Stimulated activated CD8-positive, alpha-beta memory T cell treated with anti-CD3 and anti-CD28 coated beads, Interleukin-15, amount 100 ng/mL, for 4 hours (primary cell): ENCODE data around the gene CRACDL.

Source experiments
- DNase-seq, 2 donors: peaks; one replicate each; pipeline ENCODE4 v3.0.0-alpha.2; 2020; ENCODE audit warnings: low read depth in 2 of 2

The CRACDL gene

GRCh38 chr2:98751748-98752147, 184.3 kb downstream of the CRACDL start:
- DNase-seq: no peak

DNA sequence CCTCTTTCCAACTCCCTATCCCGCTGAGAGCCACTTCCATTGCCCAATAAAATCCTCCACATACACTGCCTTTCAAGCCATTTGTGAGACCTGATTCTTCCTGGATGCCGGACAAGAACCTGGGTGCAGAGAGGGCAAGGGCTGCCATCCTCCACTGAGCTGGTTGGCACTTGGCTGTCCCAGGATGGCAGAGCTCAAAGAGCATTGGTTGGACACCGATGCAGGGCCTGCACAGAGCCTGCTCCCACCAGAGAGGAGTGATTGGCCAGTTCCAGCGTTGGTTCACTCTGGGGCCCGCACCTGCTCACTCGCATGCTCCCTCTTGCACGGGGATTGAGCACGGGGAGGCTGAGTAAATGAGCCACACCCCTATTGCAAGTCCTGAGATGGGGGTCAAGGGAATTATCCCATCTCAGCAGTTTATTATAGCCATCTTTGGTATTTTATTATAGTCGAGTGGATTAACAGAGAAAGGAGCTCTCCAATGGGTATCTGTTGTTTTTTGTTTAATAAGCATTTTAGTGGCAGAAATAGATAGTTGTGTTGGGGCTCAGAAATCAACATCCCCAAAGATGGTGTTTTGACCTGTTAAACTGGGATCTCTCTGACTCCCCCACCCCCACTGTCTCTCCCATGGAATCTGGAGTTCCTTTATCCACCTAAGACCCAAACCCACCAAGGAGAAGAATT, 185.3 kb downstream of the CRACDL start:
- DNase-seq: no peak

- DNase-seq: no peak
These were observed 187.0 kb downstream of the CRACDL start for GRCh38 chr2:98749066-98749450.

DNA sequence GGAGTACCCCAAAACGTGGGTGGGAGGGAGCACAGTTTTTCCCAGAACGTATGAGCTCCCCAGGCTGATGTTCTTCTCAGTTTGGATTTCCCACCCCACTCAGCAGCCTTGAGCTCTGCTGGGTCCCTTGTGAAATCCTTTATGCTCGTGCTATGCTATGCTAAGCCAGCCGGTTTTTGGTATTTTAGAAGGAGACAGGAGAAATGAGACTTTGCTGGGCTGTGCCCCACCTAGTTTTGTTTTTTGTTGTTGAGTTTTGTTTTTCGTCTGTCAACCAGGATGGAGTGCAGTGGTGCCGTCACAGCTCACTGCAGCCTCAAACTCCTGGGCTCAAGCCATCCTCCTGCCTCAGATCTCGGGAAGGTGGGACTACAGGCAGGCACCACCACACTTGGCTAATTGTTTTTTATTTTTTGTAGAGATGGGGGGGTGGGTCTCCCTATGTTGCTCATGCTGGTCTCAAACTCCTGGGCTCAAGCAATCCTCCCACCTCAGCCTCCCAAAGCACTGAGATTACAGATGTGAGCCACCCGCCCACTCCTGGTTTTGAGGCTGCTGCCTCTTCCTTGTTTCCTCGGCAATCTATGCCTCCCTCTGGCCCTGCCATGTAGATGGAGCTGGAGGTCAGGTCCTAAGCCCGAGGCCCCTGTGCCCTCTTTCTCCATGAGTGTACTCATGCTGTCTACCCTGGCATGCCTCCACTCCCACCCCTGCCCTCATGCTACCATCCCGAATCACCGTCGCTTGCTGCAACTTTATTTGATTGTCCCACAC, 187.5 kb downstream of the CRACDL start:
- no peak for DNase-seq

DNA sequence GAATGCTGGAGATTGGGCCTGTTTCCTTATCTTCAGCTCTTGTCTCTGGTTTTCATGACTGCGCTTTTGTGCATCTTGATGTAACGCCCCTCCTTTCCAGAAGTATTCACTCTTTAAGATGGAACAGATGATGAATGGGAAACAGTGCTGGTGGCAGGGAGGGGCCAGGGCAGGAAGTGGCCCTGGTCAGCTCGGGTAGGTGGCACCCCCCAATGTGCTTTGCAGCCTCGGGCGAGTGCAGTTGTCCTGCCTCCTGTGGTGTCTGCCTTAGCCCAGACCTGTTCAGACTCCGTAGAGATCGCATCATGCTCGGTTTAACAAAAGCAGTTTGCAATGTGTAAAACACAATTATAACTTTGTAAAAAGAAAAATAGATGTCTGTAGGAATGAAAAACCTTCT, 188.1 kb downstream of the CRACDL start:
- DNase-seq: no peak

- DNase-seq: no peak
These were observed 189.6 kb downstream of the CRACDL start for GRCh38 chr2:98746426-98746825.

- no peak for DNase-seq
These were observed 191.4 kb downstream of the CRACDL start for GRCh38 chr2:98744595-98744994.
